Measurements from ENCODE around the gene ARHGAP44.

The ARHGAP44 gene

GRCh38 chr17:13003454-13003851 is 214.2 kb downstream of the ARHGAP44 start:
- no peak for TF ChIP-seq CTCF (IDR thresholded peaks at IDR 0.05; ENCODE audit: unreplicated experiment in 3 of 3)
- no peaks in the 10 kb centered on the region for H3K4me1 Mint-ChIP-seq
- no peaks in the 10 kb centered on the region for H3K9me3 Mint-ChIP-seq
- no peak overlapping the region for H3K27ac Mint-ChIP-seq
- H3K36me3 Mint-ChIP-seq (ENCODE audit: low read depth): peaks cover 49% of the 10 kb centered on the region
- no peaks in the 10 kb centered on the region for H3K27me3 Mint-ChIP-seq (ENCODE audit: low read depth)
- H3K4me3 Mint-ChIP-seq: no peak overlapping the region

- H3K27ac Mint-ChIP-seq: no peak overlapping the region
- H3K4me1 Mint-ChIP-seq: no peaks in the 10 kb centered on the region
- H3K27me3 Mint-ChIP-seq (ENCODE audit: low read depth): no peaks in the 10 kb centered on the region
- no peaks in the 10 kb centered on the region for H3K9me3 Mint-ChIP-seq
- no peak for TF ChIP-seq CTCF (IDR thresholded peaks at IDR 0.05; ENCODE audit: unreplicated experiment in 3 of 3)
- peaks cover 49% of the 10 kb centered on the region for H3K36me3 Mint-ChIP-seq (ENCODE audit: low read depth)
- H3K4me3 Mint-ChIP-seq: no peak overlapping the region
Measured at GRCh38 chr17:13003927-13004326, 214.6 kb downstream of the ARHGAP44 start.

- Mint-ChIP-seq H3K9me3 (no peaks in the 10 kb centered on the region), H3K27me3 (ENCODE audit: low read depth) (no peaks in the 10 kb centered on the region), H3K27ac (no peak overlapping the region), H3K4me3 (no peak overlapping the region), H3K36me3 (ENCODE audit: low read depth) (peaks cover 46% of the 10 kb centered on the region), H3K4me1 (no peaks in the 10 kb centered on the region)
- no peak for TF ChIP-seq CTCF (IDR thresholded peaks at IDR 0.05; ENCODE audit: unreplicated experiment in 3 of 3)
Measured at GRCh38 chr17:13004336-13004735, 215.0 kb downstream of the ARHGAP44 start.

GRCh38 chr17:13005530-13005929 is 216.2 kb downstream of the ARHGAP44 start:
- H3K4me3 Mint-ChIP-seq: no peak overlapping the region
- no peaks in the 10 kb centered on the region for H3K4me1 Mint-ChIP-seq
- no peak overlapping the region for H3K27ac Mint-ChIP-seq
- H3K9me3 Mint-ChIP-seq: no peaks in the 10 kb centered on the region
- H3K36me3 Mint-ChIP-seq (ENCODE audit: low read depth): peaks cover 53% of the 10 kb centered on the region
- no peaks in the 10 kb centered on the region for H3K27me3 Mint-ChIP-seq (ENCODE audit: low read depth)
- TF ChIP-seq CTCF (IDR thresholded peaks at IDR 0.05; ENCODE audit: unreplicated experiment in 3 of 3): no peak

- H3K4me3 Mint-ChIP-seq: no peak overlapping the region
- H3K9me3 Mint-ChIP-seq: no peaks in the 10 kb centered on the region
- no peak overlapping the region for H3K27ac Mint-ChIP-seq
Measured at GRCh38 chr17:13008461-13008860, 219.2 kb downstream of the ARHGAP44 start.

More at GRCh38 chr17:13008461-13008860, 219.2 kb downstream of the ARHGAP44 start:
- H3K36me3 Mint-ChIP-seq (ENCODE audit: low read depth): peaks cover 70% of the 10 kb centered on the region
- TF ChIP-seq CTCF (IDR thresholded peaks at IDR 0.05; ENCODE audit: unreplicated experiment in 3 of 3): no peak
- H3K27me3 Mint-ChIP-seq (ENCODE audit: low read depth): no peaks in the 10 kb centered on the region
- H3K4me1 Mint-ChIP-seq: no peaks in the 10 kb centered on the region

Data from nephron (organoid).